ENCODE data around the gene MPRIP. TPM values are rescaled to one million over a fixed set of nuclear protein-coding genes. Genes with fewer than 3 reads are reported as not detected.

Gene MPRIP
- total RNA-seq, 1 donor from 2014 or later, result 392 TPM

GRCh38 chr17:17216776-17217175 is 174.5 kb downstream of the MPRIP start:
- H3K9me3 Mint-ChIP-seq (ENCODE audit: unreplicated experiment), result no peaks in the 10 kb centered on the region
- no peak for TF ChIP-seq CTCF (IDR thresholded peaks at IDR 0.05; ENCODE audit: unreplicated experiment)
- no peak overlapping the region for H3K27ac Mint-ChIP-seq (ENCODE audit: unreplicated experiment)
- peak overlapping the region; percentile 26 for H3K4me3 Mint-ChIP-seq (ENCODE audit: unreplicated experiment)
- H3K36me3 Mint-ChIP-seq (ENCODE audit: low read depth, unreplicated experiment), result peaks cover 46% of the 10 kb centered on the region
- no peak for DNase-seq (ENCODE audit: low spot score)
- no peaks in the 10 kb centered on the region for H3K4me1 Mint-ChIP-seq (ENCODE audit: unreplicated experiment)
- peaks cover 7% of the 10 kb centered on the region for H3K27me3 Mint-ChIP-seq (ENCODE audit: unreplicated experiment)

- Mint-ChIP-seq H3K9me3 (ENCODE audit: unreplicated experiment) (no peaks in the 10 kb centered on the region), H3K36me3 (ENCODE audit: low read depth, unreplicated experiment) (peaks cover 49% of the 10 kb centered on the region), H3K4me3 (ENCODE audit: unreplicated experiment) (peak overlapping the region; percentile 84), H3K27me3 (ENCODE audit: unreplicated experiment) (peaks cover 10% of the 10 kb centered on the region), H3K4me1 (ENCODE audit: unreplicated experiment) (no peaks in the 10 kb centered on the region), H3K27ac (ENCODE audit: unreplicated experiment) (peak overlapping the region; percentile 25)
- no peak for DNase-seq (ENCODE audit: low spot score)
- TF ChIP-seq CTCF (IDR thresholded peaks at IDR 0.05; ENCODE audit: unreplicated experiment), result no peak
These were observed 175.7 kb downstream of the MPRIP start for GRCh38 chr17:17217995-17218394.

- Mint-ChIP-seq H3K36me3 (ENCODE audit: low read depth, unreplicated experiment) (peaks cover 57% of the 10 kb centered on the region), H3K27me3 (ENCODE audit: unreplicated experiment) (peaks cover 13% of the 10 kb centered on the region), H3K27ac (ENCODE audit: unreplicated experiment) (no peak overlapping the region), H3K4me1 (ENCODE audit: unreplicated experiment) (no peaks in the 10 kb centered on the region), H3K9me3 (ENCODE audit: unreplicated experiment) (no peaks in the 10 kb centered on the region), H3K4me3 (ENCODE audit: unreplicated experiment) (no peak overlapping the region)
- no peak for DNase-seq (ENCODE audit: low spot score)
- no peak for TF ChIP-seq CTCF (IDR thresholded peaks at IDR 0.05; ENCODE audit: unreplicated experiment)
These were observed 178.3 kb downstream of the MPRIP start for GRCh38 chr17:17220529-17220928.

GRCh38 chr17:17221329-17221728 is 179.1 kb downstream of the MPRIP start:
- no peak for TF ChIP-seq CTCF (IDR thresholded peaks at IDR 0.05; ENCODE audit: unreplicated experiment)
- Mint-ChIP-seq H3K27me3 (ENCODE audit: unreplicated experiment) (peaks cover 13% of the 10 kb centered on the region), H3K9me3 (ENCODE audit: unreplicated experiment) (no peaks in the 10 kb centered on the region), H3K4me1 (ENCODE audit: unreplicated experiment) (no peaks in the 10 kb centered on the region), H3K27ac (ENCODE audit: unreplicated experiment) (no peak overlapping the region), H3K4me3 (ENCODE audit: unreplicated experiment) (no peak overlapping the region), H3K36me3 (ENCODE audit: low read depth, unreplicated experiment) (peaks cover 56% of the 10 kb centered on the region)
- no peak for DNase-seq (ENCODE audit: low spot score)

- no peak for TF ChIP-seq CTCF (IDR thresholded peaks at IDR 0.05; ENCODE audit: unreplicated experiment)
- DNase-seq (ENCODE audit: low spot score), result no peak
- H3K9me3 Mint-ChIP-seq (ENCODE audit: unreplicated experiment), result no peaks in the 10 kb centered on the region
- peaks cover 44% of the 10 kb centered on the region for H3K36me3 Mint-ChIP-seq (ENCODE audit: low read depth, unreplicated experiment)
- H3K27me3 Mint-ChIP-seq (ENCODE audit: unreplicated experiment), result peaks cover 9% of the 10 kb centered on the region
- H3K4me3 Mint-ChIP-seq (ENCODE audit: unreplicated experiment), result no peak overlapping the region
- no peaks in the 10 kb centered on the region for H3K4me1 Mint-ChIP-seq (ENCODE audit: unreplicated experiment)
- H3K27ac Mint-ChIP-seq (ENCODE audit: unreplicated experiment), result no peak overlapping the region
These were observed 181.5 kb downstream of the MPRIP start for GRCh38 chr17:17223736-17224135.
